Measurements from ENCODE around the gene GJD2. TPM values are rescaled to one million over a fixed set of nuclear protein-coding genes. Genes with fewer than 3 reads are reported as not detected.
A peak's percentile ranks its signal among the peaks of the same experiment; 100 is the strongest.

Gene GJD2
- total RNA-seq, 1 donor from 2014 or later, result not detected

DNA sequence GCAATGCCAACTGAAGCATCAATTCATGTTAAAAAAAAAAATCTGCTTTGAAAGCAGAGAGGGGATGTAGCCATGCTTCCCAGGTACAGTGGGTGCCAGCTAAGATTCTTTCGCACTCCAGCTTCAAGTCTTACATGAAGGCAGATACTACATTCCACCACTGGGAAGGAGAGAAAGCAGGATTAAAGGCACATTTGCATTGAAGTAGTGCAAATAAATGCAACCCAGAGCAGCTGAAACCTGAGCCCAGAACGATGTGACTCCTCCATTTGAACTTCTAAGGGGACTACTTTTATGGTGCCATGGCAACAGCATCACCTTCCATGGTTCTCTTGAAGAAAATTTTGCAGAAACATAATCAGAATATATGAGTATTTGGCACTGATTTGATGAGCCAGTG is 19.1 kb upstream of the GJD2 start:
- ATAC-seq, result no peak
- DNase-seq (ENCODE audit: low spot score), result no peak

DNA sequence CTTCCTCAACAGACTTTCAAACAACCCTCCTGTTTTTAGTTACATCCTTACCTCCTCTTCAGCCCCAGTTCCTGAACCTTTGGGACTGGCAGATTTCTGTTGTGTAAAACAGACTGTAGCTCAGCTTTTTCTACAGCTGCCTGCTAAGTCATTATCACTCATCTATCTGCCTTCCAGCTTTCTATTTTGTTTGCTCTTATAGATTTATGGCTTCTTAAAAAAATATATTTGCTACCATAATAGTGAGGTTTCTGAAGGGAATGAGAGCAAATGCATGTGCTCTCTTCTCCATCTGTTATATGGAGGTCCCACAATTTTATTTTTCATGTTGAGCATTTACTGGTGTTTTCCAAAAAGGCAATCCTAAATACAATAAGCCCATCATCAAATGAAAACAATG is 18.2 kb upstream of the GJD2 start:
- ATAC-seq, result no peak
- DNase-seq (ENCODE audit: low spot score), result no peak

DNA sequence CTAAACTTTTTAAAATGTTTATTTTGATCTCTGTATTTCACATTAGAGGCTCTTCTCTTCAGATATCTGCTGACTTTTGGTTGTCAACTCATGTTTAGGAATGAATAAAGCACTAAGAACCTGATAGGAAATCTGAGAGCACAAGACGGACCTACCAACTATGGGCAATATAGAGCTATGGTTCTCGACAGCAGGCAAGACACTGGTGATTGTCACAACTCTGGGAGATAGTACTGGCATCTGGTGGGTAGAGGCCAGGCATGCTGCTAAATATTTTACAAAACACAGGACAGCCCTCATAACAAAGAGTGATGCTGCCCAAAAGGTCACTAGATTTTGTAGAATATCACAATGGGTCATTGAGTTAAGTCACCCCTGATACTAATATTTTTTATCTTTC is 17.5 kb upstream of the GJD2 start:
- no peak for DNase-seq (ENCODE audit: low spot score)
- no peak for ATAC-seq

DNA sequence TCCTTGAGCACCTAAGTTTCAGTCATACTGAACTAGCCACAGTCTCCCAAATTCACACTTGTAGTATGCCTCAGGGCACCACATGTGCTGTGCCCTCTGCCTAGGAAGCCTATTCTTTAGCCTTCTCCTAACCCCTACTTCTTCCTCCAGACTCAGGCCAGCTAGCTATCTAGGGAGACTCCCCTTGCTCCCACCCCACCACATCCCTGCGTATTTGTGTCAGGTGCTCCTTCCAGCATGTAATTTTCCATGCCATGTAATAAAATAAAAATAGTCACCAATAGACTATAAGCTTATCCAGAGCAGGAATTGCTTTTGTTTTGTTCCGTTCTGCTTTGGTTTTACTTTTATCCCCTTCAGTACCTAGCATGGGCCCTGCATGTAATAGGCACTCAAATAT is 14.9 kb upstream of the GJD2 start:
- ATAC-seq (no peak), DNase-seq (ENCODE audit: low spot score) (no peak)

DNA sequence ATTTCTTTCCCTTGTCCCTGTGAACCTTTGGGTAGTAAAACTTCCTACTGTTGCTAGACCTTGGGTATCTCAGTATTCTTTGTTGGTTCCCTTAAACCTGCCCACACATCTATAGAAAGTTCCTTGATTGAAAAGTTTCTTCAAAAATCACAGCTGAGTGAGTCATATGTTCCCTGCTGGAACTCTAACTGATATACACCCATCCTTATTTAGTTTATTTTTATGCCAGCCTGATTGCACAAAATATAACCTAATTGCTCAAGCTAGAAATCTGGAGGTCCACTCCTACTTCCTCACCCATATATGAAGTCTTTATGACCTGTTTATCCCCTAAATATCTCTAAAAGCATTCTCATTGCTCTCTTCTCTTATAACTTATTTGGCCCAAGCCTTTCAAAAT is 13.7 kb upstream of the GJD2 start:
- ATAC-seq, result no peak
- DNase-seq (ENCODE audit: low spot score), result no peak

DNA sequence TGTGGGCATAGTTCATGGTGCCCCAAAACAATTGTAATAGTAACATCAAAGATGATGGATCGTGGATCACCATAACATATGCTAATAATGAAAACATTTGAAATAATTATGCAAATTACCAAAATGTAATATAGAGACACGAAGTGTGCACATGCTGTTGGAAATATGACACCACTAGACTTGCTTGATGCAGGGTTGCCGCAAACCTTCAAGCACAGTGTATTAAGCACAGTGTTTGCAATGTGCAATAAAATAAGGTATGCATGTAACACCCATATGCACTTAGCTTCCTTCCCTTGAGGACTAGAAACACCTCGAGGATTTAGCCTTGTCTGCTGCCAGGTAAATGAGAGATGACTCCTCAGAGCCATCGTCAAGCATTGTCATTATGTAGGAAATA is 10.9 kb upstream of the GJD2 start:
- DNase-seq (ENCODE audit: low spot score) (no peak), ATAC-seq (no peak)

DNA sequence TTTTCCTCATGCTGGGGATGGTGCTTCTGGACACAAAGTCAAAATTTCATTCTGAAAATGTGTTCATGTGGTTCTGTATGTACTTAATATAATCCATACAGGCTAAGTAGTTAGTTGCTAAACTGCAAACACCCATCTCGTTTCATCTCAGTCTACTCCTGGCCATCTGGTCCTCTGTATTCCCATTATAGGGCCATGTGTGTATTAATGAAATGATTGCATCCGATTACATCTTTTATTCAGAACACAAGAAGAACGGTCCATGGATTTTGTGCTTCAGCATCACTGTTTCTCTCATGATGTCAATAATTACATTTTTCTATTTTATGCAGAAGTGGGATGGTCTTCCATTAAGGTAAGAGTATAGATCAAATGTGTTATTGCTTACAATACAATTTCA is 6.1 kb upstream of the GJD2 start:
- ATAC-seq, result no peak
- DNase-seq (ENCODE audit: low spot score), result no peak

DNA sequence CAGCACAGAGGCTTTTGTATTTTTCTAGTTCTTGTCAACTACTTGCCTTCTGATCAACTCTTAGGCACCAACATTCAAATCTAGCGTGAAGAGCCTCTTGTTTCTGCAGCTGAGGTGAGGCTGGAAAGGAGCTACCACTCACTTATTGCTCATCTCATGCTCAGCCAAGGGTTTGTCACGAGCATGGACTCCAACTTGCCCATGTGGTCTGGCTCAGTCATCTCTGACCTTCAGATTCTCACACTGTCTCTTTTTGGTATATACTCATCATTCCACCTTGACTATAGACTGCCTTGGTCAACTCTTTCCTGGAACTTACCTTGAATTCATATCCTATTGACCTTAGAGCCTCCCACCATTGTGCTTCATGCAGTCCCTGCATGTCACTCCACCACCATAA is 5.2 kb upstream of the GJD2 start:
- ATAC-seq, result no peak

DNA sequence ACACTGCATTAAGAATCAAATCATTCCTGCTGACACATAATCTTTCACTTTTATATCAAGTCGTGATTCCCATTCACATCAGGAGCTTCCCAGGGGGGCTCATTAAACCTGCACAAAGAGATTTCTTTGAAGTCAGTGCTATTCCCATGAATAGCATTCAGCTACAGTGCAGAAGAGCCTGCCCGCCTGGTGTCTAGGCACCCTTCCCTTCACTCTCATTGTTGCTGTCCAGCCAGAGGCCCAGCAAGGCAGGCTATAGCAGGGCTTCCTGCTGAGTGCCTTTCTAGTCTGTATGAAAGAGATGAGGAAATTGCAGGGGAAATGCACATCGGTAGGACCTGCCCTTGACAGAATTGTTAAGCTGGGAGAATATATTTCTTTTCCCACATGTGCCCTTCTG is 4.5 kb upstream of the GJD2 start:
- no peak for ATAC-seq

More for the DNA sequence above, 5.2 kb upstream of the GJD2 start:
- DNase-seq (ENCODE audit: low spot score), result no peak

DNA sequence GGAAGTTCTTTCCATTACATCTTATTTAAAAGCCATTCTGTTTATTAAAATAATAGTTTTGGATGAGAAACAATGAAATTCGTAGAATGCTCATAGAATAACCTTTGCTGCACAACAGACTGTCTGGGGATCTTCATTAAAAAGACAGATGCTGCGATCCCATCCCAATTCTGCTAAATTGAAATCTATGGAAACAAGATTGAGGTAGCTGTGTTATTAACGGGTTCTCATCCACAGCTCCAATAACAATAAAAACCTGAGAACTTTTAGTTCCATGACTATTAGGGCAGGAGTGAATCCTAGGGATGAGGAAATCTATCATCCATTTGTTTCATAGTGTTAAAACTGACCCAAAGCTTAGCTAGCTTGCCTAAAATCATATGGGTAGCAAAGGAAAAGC is 2.5 kb upstream of the GJD2 start:
- DNase-seq (ENCODE audit: low spot score), result no peak
- ATAC-seq, result no peak

More for the DNA sequence above, 4.5 kb upstream of the GJD2 start:
- DNase-seq (ENCODE audit: low spot score), result no peak

DNA sequence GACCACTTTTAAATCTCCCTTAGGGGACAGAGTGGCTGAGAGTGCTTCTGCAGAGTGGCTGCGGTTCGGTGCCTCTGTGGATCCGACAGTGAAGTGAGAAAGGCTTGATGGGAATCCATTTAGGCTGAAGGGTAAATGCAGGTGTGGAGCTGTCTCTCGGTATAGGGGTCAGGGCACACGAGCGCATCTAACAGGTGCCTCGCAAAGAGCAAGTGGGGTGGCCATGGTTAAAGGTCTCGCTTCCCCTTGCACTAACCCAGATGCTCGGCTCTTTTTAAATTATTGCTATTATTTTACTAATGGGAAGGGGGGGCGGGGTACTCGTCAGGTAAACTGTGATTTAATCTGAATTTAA is 598 bp upstream of the GJD2 start:
- no peak for DNase-seq (ENCODE audit: low spot score)
- no peak for ATAC-seq

DNA sequence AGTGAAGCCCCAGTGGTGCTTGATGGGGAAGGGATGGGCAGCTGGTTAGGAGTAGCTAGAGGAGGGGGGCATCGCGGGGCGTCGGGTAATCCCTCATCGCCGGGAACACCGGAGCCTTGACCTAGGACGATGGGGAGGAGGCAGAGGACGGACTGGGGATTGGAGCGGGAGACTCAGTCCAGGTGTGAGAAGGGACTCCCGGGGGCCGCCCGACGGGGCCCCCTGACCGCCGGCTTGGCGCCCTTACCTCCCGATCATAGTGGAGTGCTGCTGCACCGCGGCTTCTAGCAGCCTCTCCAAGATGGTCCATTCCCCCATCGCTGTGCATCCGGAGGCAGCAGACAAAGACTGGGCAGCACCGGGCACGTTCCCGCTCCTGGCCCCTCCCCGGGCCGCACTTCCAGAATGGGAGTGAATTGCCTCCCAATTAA is 612 bp downstream of the GJD2 start:
- DNase-seq (ENCODE audit: low spot score), result no peak
- no peak for ATAC-seq

DNA sequence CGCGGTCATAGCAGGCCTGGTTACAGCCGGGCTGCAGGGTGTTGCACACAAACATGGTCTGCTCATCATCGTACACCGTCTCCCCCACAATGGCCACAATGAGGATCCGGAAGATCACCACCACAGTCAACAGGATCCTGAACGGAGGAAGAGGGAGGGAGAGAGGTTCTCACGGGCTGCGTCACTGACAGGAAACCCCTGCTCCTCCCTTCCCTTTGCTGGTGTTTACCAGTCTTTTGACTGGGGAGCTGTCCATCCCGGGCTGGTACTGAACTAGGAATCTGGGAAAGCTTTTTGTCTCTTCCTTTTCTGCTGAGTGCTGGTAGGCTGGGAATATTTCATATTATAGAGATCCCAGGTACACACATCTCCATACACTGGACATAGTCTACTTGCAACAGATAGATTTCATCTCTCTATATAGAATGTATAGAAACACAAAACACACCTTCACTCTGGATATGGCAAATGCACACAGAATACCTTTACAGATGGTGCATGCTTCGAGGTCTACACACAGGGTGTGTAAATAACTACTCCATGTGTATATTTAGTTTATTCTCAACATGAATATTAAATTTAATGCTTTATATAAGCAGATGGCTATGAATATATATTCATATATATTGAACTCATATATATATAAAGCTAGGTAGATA is 1.4 kb downstream of the GJD2 start:
- ATAC-seq (peak; percentile 75), DNase-seq (ENCODE audit: low spot score) (no peak)

DNA sequence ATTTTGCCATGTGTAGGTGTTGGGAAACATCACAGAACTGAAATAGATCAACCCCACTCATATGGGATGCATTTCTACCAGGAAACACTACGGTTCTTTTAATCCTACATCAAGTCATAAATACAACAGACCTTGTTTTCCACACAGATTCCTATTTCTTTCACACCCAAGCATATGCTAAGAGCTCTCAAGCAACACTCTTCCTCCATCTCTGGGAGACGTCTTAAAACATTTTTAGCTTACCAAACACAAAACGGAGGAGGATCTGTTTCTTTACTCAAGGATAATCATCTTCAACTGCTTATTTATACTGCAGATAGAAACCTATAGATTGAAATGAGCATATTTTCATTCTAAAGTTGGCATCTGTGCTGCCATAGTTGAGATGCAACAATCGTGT is 5.1 kb downstream of the GJD2 start:
- ATAC-seq (no peak), DNase-seq (ENCODE audit: low spot score) (no peak)

DNA sequence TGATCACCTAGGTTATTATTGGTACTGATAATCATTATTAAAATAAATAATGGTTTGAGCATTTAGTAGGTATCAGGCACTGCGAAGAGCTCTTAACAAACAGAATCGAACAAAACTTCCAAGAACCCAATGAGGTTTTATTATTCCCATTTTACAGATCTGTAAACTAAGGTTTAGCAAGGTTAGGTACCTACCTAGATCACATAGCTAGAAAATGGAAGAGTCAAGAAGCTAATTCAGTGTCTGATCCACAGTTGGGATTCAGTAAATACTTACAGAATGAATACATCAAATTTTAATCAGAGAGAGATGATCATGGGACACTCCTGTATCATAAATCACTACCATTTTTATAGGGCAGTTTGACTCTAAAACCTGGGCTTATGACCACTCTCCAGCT is 15.5 kb downstream of the GJD2 start:
- ATAC-seq, result no peak

DNA sequence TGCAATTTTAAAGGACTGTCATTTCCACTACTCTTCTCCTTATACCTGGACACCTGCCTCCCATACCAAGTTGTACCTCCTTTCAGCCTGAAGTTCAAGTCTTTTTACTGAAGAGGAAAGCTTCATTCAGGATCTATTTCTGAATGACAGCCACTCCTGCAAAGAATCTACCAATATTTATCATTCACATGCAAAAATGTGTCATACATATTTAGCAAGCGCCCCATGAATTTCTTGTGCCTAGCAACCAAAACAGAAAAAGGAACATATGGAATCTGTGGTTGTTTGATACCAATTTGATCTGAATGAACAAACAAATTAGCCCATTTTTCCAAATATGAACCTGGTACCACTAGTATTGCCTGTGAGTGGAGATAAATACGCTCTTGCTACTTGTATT is 16.8 kb downstream of the GJD2 start:
- no peak for ATAC-seq
- no peak for DNase-seq (ENCODE audit: low spot score)

More for the DNA sequence above, 15.5 kb downstream of the GJD2 start:
- DNase-seq (ENCODE audit: low spot score), result no peak

DNA sequence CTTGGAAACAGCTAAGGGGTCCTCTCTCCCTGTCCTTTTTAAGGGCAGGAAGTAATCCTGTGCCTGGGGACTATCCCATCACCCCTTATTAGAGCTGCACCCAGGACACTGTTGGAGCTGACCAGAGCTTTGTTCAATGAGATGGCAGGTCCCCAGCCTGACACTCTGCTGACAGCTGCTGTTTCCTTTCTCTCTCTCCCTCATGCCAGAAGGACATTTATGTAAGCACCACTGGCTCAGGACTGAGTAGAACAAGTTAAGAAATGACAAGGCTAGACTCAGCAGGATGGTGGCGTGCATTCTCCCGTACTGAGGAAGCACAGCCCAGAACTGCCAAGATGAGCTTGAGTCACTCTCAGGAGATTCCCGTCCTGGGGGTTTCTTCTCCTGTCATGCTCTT is 17.3 kb downstream of the GJD2 start:
- DNase-seq (ENCODE audit: low spot score), result no peak
- ATAC-seq, result peak; percentile 39

DNA sequence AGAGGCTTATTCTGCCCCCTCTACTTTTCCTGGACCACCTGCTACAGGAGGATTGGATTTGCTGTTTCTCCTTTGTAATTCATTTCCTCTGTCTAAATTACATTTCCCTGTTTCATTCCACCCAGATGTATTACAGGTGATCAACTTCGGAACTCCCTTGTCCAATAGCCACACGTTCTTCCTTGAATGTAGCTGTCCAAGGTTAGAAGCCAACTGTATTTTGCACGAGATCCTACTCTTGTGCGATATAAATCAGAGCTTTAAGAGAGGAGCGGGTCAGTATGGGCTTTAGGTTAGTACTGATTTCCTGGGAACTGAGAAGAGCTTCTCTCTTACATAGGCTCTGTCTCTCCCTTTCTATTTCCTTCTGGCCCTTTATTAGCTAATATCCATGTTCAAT is 20.5 kb downstream of the GJD2 start:
- ATAC-seq (no peak), DNase-seq (ENCODE audit: low spot score) (no peak)

DNA sequence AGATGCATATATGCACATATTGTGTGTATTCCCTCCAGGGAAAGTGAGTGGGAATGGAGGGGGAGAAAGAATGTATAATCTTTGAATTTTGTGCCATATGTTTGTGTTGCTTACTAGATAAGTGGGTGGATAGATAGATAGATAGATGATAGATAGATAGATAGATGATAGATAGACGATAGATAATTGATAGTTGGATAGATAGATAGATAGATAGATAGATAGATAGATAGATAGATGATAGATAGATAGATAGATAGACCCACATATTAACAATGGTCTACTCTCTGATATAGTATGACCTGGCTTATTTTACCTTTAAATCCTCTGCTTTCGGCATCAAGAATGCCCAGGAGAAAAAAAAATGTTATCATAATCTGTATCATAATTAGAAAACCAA is 21.2 kb downstream of the GJD2 start:
- ATAC-seq (no peak), DNase-seq (ENCODE audit: low spot score) (no peak)

DNA sequence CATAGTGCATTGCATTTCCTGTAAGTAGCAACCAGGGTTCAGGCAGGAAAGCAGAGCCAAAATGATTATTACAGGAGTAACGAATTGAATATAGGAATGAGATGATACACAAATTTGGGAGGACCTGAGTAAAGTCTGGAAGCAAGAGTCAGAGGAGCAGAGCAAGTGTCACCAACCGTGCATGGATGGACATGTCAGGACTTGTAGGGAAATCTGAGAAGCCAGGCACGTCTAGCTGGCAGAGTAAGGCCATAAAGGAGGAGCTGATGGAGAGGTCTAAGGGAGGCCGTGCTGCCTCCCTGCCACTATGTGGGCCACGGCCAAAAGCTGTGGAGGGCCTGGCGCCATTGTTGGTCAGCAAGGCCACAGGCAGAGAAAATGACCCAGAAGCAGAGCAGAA is 22.4 kb downstream of the GJD2 start:
- DNase-seq (ENCODE audit: low spot score) (no peak), ATAC-seq (no peak)

DNA sequence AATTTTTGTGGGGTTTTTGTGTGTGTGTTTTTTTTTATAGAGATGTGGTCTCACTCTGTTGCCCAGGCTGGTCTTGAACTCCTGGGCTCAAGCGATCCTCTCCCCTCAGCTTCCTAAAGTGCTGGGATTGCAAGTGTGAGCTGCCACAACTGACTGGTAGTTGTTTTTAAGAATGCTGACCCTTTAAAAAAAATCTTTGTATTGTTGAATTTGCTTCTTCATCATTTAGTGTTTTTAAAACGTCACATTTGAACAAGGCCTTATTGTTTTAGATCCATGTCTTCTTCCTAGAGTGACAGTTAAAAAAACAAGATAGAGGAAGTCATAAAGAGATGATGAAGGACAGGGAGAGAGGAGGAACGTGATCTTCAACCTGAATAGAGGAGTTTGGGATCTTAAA is 24.1 kb downstream of the GJD2 start:
- ATAC-seq, result no peak

DNA sequence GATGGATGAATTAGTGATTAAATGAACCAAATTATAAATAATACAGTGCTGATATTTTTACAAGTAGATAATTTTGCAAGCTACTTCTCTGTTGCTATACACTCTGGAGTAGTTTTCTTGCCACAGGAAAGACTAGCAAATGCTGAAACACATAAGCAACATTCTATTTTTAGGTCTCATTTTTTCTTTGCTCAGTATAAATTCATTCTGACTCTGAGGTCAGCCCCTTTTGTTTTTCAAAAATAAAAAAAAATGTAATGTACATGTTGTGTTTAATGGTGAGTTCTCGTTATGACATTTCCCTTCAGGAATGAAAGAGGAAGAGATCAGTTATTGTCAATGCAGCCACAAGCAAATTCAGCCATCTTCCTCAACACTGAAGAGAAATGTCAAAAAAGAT is 24.9 kb downstream of the GJD2 start:
- DNase-seq (ENCODE audit: low spot score), result no peak
- no peak for ATAC-seq

More for the DNA sequence above, 24.1 kb downstream of the GJD2 start:
- DNase-seq (ENCODE audit: low spot score), result no peak

DNA sequence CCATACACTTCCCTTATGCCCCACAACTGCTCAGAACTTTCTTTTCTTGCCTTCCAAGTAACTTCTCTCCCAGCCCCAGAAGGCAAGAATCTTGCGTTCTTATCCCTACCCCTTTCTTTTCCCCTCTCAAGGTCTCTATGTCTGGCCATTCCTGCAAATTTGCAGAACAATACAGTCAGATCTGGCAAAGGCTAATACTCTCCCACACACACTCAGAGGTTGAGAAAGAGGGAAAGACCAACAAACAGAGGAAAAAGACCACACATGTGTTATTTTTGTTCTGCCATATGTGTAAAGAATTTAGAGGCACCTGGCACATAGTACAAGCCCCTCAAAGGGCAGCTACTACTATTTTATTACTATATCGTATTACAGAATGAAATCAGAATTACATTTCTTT is 25.7 kb downstream of the GJD2 start:
- ATAC-seq (no peak), DNase-seq (ENCODE audit: low spot score) (no peak)
